Stimulated activated CD4-positive, alpha-beta T cell treated with anti-CD3 and anti-CD28 coated beads, Interleukin-12 subunit alpha, Interleukin-12 subunit beta, amount 100 ng/mL, for 24 hours (primary cell): ENCODE results near the gene SLFN12L.
"Not testable (repeated sequence)": the region's sequence is repeated elsewhere in the genome, so short reads cannot be mapped to it uniquely, and the experiment has no call there.

Source experiments
- DNase-seq, 2 experiments: peaks; one replicate each; pipeline ENCODE4 v3.0.0-alpha.2; 2020; ENCODE audit warnings: low read depth in 2 of 2

The SLFN12L gene

GRCh38 chr17:35537601-35538141 lies at the start of gene SLFN12L:
TSS of gene SLFN12L (minus strand) at chr17:35537678. CDS start at chr17:35522364, 15,314 bp downstream.
- DNase-seq, result no peak

- no peak for DNase-seq
Observed at GRCh38 chr17:35586569-35587073, 49.1 kb upstream of the SLFN12L start.

- no peak for DNase-seq
Observed at GRCh38 chr17:35584061-35584460, 46.6 kb upstream of the SLFN12L start.

- DNase-seq, result no peak
Observed at GRCh38 chr17:35578929-35579432, 41.5 kb upstream of the SLFN12L start.

GRCh38 chr17:35578197-35578928 lies 40.9 kb upstream of the SLFN12L start, which contains the start of gene PEX12:
TSS of gene PEX12 (minus strand) at chr17:35578571. CDS start at chr17:35578021, 550 bp downstream.
- peak; percentile 76 to 81 for DNase-seq

GRCh38 chr17:35577830-35578196 lies 40.3 kb upstream of the SLFN12L start:
- DNase-seq, result no peak

GRCh38 chr17:35575759-35576158 lies 38.3 kb upstream of the SLFN12L start:
- no peak for DNase-seq

GRCh38 chr17:35569405-35569804 lies 31.9 kb upstream of the SLFN12L start:
- no peak for DNase-seq

GRCh38 chr17:35568561-35568960 lies 31.1 kb upstream of the SLFN12L start:
- DNase-seq, result peak; percentile 25 to 43

GRCh38 chr17:35566968-35567367 lies 29.5 kb upstream of the SLFN12L start:
- DNase-seq, result no peak

GRCh38 chr17:35563181-35563580 lies 25.7 kb upstream of the SLFN12L start:
- not testable (repeated sequence) for DNase-seq

- DNase-seq, result no peak
Observed at GRCh38 chr17:35560703-35561102, 23.2 kb upstream of the SLFN12L start, which contains the start of gene SLFN14. TSS of gene SLFN14 (minus strand) at chr17:35560819. CDS start at chr17:35558062, 2,757 bp downstream.

GRCh38 chr17:35559495-35560210 lies 22.2 kb upstream of the SLFN12L start:
- no peak for DNase-seq

GRCh38 chr17:35557353-35557752 lies 19.9 kb upstream of the SLFN12L start:
- DNase-seq, result no peak

- no peak for DNase-seq
Observed at GRCh38 chr17:35555691-35556090, 18.2 kb upstream of the SLFN12L start.

GRCh38 chr17:35554668-35555067 lies 17.2 kb upstream of the SLFN12L start:
- DNase-seq, result no peak

- DNase-seq, result no peak
Observed at GRCh38 chr17:35553310-35553709, 15.8 kb upstream of the SLFN12L start.

- DNase-seq, result no peak
Observed at GRCh38 chr17:35548978-35549377, 11.5 kb upstream of the SLFN12L start.

GRCh38 chr17:35548208-35548810 lies 10.8 kb upstream of the SLFN12L start:
- DNase-seq, result no peak

- DNase-seq, result no peak
Observed at GRCh38 chr17:35546487-35546886, 9.0 kb upstream of the SLFN12L start.

GRCh38 chr17:35545150-35545549 lies 7.7 kb upstream of the SLFN12L start:
- DNase-seq, result no peak

GRCh38 chr17:35543856-35544255 lies 6.4 kb upstream of the SLFN12L start:
- DNase-seq, result no peak
